GM21528 (cell line): ENCODE results near the gene NDFIP2.
"Not testable (repeated sequence)": the region's sequence is repeated elsewhere in the genome, so short reads cannot be mapped to it uniquely, and the experiment has no call there.

ENCODE experiments used
- ATAC-seq: cut with Tn5 transposase; IDR thresholded peaks from one replicate; pipeline ENCODE4 v1.9.1; 2021; ENCODE audit warnings: mild to moderate bottlenecking, moderate library complexity; ENCODE audit not compliant: unreplicated experiment, low FRiP score

NDFIP2 gene

GRCh38 chr13:79530270-79530669 lies 49.3 kb downstream of the NDFIP2 start:
- no peak for ATAC-seq

GRCh38 chr13:79531542-79532254 lies 50.7 kb downstream of the NDFIP2 start:
- ATAC-seq: no peak

DNA sequence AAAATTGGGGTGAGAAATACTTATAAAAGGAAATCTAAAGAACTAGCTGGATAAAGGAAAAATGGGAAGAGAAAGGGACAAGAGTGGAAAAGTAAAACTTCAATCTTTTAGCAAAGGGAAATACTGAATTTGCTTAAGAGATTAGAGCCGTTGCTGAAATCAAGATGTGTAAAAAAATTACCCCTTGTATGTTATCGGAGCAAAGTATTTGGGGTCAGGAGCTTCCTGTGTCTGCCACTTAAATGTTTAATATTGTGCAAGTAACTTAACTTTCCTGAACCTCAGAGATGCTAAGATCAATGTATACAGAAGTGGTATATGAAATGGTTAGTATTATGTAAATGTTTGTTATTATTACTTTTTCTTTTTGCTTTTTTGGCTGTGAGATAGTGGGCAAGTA lies 51.6 kb downstream of the NDFIP2 start:
- ATAC-seq: no peak

- no peak for ATAC-seq
Observed at GRCh38 chr13:79533781-79534400, 52.9 kb downstream of the NDFIP2 start.

DNA sequence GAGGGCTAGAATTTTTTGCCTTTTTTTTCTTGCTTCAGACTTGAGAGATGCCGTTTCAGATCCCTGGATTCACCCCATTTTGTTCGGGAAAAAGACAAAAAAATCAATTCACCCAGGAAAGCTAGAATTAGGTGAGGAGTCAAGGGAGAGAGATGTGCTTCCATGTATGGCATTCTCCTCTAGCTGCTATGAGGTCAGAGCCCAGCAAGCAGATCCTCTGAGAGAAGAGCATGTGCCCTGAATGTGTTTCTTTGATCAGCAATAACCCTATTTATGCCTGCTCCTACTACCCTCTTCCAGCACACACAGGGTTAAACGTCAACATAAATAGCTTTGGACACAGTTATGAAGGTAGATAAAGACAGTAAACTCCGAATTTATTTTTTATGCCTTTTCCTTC lies 53.6 kb downstream of the NDFIP2 start:
- ATAC-seq: no peak

- no peak for ATAC-seq
Observed at GRCh38 chr13:79538757-79539156, 57.8 kb downstream of the NDFIP2 start.

DNA sequence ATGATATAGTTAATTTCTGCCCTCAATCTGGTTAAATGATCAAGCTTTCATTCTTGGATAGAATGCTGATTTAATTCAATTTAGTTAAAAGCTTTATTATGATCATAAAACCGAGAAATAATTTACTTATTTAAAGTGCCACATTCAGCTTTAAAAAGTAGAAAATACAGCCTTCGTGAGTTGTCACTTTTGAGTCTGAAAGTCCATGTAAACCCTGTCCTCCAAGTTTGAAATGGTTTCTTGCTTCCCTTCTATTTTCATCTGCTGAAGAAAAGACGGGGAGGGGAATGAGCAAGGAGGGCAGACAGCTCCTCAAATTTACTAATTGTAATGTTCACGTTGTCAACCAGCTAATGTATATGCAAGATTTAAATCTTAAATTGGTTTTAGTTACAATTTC lies 59.5 kb downstream of the NDFIP2 start:
- no peak for ATAC-seq

DNA sequence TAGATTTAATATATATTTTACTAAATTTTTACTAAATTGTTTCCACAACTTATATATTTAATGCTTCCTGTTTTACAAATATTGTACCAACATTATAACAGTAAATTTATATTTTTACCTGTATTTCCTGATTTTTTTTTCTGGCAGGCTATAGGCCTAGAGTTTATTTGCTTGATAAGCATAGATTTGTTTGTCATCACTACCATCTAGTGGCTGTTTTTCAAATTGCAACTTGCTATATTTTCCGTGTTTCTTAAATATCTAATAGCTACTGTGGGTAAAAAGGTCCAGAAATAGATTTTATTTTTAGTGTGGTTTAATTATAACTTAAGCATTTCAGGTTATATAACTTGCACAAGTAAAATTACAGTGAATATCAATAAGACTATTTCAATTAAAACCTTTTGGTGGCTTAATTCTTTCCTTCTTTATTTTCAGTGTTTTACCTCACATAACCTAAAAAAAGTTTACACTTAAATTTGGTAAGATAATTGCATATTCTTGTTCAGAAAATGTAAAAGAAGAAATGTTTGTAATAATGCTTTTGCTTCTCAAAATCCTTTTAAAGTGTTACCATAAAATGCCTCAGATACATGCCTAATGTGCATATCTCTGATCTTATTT lies 60.6 kb downstream of the NDFIP2 start:
- ATAC-seq: no peak

DNA sequence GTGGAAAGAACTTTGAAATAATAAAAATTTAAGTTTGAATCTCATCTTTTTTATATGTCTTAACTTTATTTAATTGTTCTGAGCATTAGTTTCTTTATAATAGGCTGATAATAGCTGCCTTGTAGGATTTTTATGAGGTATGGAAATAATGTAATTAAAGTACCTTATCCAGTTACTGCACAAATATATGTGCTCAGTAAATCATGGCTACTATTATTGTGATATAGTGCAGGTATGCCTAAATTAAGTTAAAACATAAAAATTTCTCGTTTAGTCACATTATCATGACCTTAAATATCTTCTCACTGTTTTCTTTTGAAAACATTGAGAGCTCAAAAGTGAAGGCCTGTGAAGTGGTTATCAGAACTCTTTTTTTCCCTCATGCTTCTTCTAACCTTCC lies 62.9 kb downstream of the NDFIP2 start:
- ATAC-seq: no peak

DNA sequence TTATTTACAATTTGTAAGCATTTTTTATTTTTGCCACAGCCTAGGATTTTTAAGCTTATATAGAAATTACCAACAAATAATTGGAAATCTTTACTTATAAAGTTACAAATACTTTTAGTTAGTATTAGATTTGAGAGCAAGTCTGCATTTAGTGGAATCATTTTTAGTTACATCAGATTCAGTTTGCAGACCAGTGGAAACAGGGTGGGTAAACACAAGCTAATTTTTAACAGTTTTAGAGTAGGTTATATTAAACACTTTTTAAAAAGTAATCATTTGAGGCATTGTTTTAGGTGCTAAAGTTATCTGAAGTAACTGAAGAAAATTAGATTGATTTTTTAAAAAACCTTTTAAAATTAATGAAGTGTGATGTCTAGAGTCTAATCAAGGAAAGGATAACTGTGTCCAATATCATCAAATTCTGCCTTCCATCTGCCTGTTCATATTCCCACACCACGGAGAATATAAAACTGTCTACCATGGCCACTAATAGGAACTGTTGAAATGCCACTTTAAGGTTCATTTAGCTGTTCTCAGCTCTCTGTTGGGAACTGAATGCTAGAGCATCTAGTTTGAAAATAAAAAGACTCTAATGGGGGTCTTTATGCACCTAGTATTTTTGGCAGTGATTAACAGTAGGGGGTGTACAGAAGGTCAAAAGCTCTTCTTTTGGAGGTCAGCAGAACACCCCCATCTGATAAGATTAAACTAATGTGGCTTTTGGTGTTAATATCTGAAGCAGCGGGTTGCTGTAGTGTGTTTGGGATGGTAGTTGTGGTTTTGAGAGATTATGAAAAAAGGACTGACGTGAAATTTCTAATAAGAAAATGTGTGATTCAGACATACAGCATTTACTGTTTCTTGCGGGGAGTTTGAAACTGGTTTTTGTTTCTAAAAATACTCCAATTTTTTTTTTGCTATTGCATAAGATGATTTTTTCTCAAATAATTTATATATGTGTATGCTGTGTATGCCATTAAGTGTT lies 66.5 kb downstream of the NDFIP2 start:
- no peak for ATAC-seq

GRCh38 chr13:79548902-79549301 lies 67.9 kb downstream of the NDFIP2 start:
- no peak for ATAC-seq

- no peak for ATAC-seq
Observed at GRCh38 chr13:79549355-79550106, 68.6 kb downstream of the NDFIP2 start.

DNA sequence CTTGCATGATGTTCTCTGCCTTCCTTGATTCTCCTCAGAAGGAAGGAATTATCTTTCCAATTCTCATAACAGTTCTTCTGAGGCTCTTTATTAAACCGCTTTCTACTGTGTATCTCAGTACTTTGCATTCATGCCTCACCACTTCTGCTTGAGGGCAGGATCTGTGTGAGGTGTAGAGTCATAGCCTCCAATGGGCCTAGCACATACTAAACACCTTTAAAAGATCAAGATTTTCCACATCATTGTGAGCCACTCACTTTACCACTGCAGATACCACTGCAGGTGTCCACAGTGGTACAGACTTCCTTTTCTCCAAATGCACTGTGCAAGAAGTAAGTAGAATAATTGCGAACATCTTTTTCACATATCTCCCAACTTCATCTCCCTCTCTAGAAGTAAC lies 76.7 kb downstream of the NDFIP2 start:
- no peak for ATAC-seq

DNA sequence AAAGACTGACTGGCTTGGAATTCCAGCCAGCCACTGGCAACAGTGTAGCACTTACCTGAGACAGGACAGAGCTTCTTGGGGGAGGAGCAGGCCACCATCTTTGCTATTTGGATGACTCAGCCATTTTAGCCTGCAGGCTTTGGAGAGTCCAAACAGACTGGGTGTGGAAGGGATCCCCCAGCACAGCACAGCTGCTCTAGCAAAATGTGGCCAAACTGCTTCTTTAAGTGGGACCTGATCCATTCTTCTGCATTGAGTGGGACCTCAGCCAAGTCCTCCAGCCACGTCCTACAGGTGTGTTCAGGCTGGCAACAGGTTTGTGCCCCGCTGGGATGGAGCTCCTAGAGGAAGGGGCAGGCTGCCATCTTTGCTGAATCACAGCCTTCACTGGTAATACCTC lies 80.0 kb downstream of the NDFIP2 start:
- ATAC-seq: no peak

GRCh38 chr13:79562557-79562956 lies 81.6 kb downstream of the NDFIP2 start:
- ATAC-seq: no peak

GRCh38 chr13:79566118-79566517 lies 85.2 kb downstream of the NDFIP2 start:
- no peak for ATAC-seq

GRCh38 chr13:79571147-79571546 lies 90.2 kb downstream of the NDFIP2 start:
- no peak for ATAC-seq

GRCh38 chr13:79573892-79574291 lies 92.9 kb downstream of the NDFIP2 start:
- not testable (repeated sequence) for ATAC-seq

GRCh38 chr13:79581870-79582315 lies 100.9 kb downstream of the NDFIP2 start:
- ATAC-seq: no peak

- no peak for ATAC-seq
Observed at GRCh38 chr13:79582896-79583295, 101.9 kb downstream of the NDFIP2 start.
